HG03520 (cell line): ENCODE data around the gene LCLAT1.
"Not testable (repeated sequence)": the region's sequence is repeated elsewhere in the genome, so short reads cannot be mapped to it uniquely, and the experiment has no call there.

Source experiments
- ATAC-seq: cut with Tn5 transposase; IDR thresholded peaks from one replicate; pipeline ENCODE4 v1.9.1; 2021; ENCODE audit warnings: mild to moderate bottlenecking, moderate library complexity; ENCODE audit not compliant: unreplicated experiment

The LCLAT1 gene

DNA sequence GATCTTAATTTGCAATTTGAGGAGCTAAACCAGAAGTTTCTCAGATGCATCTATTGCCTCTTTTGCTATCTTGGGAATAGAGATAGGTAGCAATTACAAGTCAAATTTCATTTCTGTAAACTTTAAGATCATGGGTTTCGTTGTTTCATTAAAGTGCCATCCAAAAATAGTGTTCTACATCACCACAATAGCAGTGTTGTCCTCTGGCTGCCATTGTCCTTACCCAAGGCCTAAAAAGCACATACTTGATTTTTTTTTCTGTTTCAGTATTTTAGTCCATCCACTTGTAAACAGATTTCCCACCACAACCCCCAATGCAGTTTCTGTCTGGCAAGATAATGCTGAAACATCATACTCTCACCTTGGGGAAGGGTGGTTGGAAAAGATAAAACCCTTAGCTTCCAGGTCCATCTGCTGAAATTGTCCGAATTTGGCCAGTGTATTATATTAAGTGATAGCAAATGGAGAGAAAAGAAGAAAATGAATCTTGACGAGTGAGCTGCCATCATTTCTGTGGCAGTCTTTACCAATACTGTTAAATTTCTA, 136.2 kb downstream of the LCLAT1 start:
- ATAC-seq, result no peak

DNA sequence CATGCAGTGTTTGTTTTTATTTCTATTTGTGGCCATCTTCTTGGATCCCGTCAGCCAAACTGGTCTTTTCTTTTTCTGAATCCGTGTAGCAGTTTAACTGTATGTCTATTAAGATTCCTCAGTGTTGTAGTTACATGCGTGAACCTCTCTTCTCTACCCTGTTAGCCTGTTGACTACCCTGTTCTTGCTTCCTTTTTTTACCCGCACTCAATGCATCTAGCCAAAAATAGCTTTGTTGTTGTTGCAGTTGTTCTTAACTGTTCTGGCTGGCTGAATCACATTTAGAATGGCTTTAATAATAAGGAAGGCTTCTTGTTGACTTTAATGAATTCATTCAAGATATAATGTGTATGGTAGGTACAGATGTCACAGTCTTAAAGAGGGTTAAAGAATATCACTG, 137.1 kb downstream of the LCLAT1 start:
- ATAC-seq, result peak; percentile 69

DNA sequence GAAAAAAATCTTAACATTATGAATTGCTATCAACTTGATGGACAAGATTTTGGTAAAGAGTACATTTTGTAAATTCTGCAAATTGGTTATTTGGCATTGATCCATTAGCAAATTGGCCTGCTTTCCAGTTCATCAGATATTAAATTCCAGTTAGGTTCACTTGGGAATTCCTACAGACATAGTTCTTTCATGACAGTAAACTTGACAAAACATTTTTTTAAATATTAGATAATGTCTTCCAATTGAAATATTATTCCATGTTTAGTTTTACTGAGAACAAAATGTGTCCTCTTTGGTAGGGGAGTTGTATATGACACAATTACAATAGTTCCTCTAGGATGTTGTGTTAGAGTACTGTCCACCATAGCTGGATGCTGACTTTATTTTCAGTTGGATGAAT, 141.9 kb downstream of the LCLAT1 start:
- ATAC-seq, result no peak

DNA sequence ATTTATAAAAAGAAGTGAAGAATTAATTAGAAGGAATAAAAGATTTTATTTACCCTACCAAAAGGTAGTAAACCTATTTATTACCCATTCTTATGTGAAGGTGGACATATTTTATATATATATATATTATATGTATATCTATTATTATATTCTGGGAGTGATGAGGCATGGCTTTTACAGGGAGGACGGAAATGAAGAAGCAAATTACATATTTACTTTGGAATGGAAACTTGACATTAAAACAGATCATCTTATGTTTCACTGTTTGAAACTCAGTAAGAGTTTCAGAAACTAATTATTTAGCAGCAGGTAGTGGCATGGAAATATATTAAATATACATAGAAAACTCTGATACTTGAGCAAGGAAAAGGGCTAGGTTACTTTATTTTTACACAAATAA, 143.4 kb downstream of the LCLAT1 start:
- no peak for ATAC-seq

DNA sequence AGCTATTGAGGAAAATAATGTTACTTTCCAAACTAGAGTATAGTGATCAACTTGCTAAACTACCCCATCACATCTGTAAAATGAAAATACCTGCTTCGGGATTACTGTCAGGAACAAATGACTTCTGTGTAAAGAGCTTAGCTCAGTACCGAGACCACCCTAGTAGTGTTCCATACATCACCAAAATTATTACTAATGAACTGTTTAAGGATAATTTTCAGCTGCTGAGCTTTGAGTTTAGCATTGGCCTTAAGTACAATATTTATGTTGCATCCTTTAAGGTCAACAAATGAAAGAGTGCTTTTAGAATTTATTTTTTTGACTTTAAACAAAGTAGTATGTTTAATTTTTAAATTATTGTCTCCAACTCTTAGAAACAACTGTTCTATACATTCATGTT, 144.1 kb downstream of the LCLAT1 start:
- no peak for ATAC-seq

DNA sequence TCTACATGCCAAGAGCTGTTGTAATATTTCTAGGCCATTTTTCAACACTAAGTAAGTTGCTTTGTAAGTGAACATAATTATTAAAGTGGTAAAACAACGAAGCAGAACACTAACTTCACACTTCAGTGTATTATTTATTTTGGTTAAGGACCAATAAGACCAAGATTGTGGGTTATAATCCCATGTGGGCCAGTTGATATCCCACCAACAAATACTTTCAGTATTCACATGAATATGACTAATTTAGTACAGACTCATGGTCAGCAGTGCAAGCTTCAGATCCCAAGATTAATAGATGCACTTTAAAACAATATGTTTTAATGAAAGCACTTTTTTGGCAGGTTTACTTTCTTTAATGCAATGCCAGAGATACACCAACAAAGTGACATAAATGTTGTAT, 154.3 kb downstream of the LCLAT1 start:
- ATAC-seq, result no peak

DNA sequence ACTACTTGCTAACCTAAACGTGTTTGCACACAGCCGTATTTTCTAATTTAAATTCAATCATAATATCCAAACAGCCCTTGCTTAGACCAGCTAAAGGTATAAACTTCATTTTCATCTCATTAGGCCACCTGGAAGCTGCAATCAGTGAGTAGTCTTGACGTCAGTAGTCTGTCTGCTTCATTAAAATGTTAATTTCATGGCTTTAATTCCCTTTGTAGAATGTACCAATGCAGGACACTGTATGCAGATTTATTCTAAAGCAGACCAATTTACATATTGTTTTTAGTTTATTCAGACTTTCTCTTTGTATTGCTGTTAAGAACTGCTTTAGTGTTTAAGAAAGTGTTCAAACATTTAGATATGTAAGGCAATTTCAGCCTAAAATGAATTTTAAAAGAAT, 158.2 kb downstream of the LCLAT1 start:
- no peak for ATAC-seq

DNA sequence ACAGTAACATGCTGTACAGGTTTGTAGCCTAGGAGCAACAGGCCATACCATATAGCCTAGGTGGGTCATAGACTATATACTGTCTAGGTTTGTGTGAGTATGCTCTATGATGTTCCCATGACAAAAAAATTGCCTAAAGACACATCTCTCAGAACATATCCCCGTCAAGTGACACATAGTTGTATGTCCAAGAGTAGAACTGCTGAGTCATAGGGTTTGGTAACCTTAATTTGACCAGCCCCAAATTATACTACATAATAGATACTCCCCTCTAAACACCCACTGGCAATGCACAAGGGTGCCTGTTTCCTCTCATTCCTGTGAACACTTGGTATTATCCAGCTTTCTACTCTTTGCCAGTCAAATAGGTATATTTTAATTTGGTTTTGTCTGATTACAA, 161.6 kb downstream of the LCLAT1 start:
- no peak for ATAC-seq

DNA sequence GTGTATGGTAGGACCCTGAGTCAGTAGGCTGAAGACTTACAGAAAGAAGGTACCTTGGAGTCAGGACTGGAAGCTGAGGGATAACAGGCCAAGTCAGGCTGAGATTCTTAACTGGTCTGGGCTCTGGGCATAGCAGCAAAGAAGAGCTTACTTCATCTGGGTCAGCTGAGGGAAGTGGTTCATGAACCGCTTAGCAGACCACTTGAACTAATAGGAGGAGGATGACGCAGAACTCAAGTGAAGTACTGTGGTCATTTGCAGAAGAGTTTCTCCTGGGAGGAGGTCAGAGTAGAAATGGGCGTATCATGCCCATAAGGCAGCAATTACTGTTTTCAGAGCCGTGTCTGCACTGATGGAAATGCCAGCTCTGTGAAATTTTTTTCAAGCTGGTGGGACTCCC, 164.5 kb downstream of the LCLAT1 start:
- no peak for ATAC-seq

DNA sequence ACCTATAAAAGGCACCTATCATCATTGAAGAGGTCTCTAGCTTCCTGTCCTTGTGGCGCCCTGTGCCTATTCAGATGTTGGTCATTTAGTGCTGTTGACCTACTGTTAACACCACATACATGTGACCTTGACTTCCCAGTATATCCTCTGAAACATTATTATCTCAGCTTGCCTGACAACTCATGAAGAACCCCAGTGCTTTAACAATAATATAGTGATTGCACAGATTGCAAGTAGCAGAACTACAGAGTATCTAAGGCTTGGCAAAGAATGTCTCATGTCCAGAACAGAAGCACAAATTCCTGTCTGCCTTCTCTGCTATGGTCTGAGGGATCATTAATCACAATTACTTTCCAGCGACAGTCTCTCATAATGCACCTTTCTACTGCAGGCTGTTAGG, 165.3 kb downstream of the LCLAT1 start:
- ATAC-seq, result no peak

DNA sequence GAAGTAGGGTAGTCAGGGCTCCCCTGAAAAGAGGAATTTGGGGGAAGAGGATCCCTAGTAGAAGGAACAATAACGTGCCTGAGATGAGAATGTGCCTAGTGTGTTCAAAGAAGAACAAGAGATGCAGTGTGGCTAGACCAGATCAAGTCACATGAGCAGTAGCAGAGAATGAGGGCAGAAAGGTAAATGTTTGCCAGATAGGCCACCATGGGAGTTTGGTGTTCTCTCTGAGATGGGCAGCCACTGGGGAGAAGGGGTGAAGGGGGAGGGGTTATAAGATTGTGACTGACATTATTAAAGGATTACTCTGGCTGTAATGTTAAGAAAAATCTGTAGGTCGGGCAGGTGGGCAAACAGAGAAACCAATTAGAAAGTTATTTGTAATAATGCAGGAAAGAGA, 166.0 kb downstream of the LCLAT1 start:
- ATAC-seq, result no peak

DNA sequence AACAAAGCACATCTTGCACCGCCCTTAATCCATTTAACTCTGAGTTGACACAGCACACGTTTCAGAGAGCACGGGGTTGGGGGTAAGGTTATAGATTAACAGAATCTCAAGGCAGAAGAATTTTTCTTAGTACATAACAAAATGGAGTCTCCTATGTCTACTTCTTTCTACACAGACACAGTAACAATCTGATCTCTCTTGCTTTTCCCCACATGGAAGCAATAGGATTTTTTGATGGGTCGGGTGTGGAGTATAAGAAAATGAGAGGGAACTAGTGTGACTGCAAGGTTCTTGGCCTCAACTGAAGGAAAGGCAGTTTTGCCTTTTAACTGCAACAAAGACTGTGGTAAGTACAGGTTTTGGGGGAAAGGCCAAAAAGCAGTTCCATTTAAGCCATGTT, 167.2 kb downstream of the LCLAT1 start:
- ATAC-seq, result not testable (repeated sequence)

DNA sequence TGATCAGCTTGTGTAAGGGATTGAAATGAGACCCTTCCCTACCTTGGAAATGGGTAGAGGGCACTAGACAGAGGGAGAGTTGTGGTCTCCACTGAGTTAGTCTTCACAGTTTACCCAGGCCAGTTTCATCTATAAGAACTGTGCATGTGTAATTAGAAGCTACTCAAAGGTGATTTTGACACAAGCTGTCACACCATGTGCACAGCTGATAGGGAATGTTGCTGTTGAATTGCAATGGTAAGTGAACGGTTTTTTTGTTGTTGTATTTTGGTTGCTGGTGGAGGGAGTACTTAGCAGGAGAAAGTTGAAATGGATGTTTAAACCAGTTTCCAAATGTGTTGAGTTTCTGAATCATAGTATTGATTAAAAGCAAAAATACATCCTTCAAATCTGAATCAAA, 168.9 kb downstream of the LCLAT1 start:
- ATAC-seq, result no peak

DNA sequence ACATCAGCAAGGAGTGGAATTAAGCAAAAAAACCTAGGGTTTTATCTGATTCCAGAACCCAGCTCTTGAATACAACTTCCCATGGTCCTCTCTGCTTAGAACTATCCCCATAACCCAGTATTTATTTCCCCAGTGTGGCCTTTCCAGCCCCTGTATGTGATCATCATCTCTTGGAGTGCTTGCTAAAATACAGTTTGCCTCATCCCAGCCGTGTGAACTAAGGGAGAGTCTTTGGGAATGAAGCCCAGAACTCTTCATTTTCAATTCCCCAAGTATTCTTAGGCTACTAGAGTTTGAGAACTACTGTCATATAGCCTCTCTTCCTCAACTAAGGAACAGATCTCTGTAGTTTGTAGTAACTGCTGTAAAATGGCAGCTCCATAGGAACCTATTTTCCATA, 173.1 kb downstream of the LCLAT1 start:
- ATAC-seq, result no peak

DNA sequence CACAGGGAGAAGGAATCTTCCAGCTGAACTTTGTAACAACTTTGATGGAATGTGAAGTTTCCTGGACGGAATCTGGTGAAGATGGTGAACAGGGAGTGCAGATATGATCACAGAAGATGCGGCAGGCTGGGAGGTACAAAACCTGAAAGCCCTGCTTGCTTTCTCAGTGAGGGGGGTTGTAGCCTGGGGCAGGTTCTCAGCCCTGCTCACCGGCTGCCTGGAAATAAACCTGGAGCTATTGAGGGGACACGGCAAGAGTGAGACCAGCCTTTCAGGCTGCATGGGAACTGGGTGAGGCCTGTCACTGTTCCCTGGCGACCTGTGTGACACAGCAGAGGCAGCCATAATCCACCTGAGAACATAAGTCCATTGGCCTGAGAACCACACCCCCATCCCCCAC, 174.8 kb downstream of the LCLAT1 start:
- ATAC-seq, result no peak

DNA sequence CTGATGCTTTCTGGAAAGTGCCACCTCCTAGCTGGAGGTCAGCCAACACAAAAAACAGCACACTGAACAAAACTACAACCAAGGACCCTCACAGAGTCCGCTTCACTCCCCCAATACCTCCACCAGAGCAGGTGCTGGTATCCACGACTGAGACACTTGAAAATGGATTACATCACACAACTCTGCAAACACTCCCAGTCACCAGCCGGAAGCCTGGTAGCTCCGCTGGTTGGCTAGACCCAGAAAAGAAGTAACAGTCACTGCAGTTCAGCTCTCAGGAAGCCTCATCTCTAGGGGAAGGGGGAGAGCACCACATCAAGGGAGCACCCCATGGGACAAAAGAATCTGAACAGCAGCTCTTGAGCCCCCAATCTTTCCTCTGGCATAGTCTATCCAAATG, 175.4 kb downstream of the LCLAT1 start:
- ATAC-seq, result no peak

DNA sequence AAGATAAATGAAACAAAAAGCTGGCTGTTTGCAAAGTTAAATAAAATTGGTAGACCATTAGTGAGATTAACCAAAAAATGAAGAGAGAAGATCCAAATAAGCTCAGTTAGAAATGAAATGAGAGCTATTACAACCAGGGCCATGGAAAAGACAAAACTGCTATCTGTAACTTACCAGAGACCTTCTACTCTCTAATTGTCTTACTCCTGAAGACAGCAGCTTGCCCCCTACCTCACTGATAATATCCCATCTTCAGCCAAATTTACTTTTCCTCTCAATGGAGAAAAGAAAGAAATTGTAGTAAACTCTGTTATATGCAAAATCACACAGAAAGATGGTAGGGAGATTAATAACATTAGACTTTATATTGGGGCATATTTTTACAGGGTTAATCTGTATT, 178.2 kb downstream of the LCLAT1 start:
- ATAC-seq, result no peak

DNA sequence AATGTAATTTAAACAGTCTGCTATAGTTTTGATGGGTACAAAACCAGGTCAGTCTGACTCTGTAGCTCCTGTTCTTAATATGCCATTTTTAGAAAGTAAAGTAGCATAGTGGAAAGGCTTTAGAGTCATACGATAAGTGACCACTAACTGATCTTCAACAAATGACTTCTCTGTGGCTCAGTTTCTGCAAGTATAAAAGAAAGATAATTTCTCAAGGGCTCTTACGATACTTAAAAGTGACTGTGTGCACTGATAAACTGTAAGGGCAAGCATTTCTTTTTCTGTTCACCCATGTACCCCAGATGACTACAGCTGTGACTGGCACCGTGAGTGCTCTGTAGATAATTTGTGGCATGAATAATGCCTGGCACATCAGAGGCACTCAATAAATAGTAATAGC, 178.7 kb downstream of the LCLAT1 start:
- ATAC-seq, result no peak

DNA sequence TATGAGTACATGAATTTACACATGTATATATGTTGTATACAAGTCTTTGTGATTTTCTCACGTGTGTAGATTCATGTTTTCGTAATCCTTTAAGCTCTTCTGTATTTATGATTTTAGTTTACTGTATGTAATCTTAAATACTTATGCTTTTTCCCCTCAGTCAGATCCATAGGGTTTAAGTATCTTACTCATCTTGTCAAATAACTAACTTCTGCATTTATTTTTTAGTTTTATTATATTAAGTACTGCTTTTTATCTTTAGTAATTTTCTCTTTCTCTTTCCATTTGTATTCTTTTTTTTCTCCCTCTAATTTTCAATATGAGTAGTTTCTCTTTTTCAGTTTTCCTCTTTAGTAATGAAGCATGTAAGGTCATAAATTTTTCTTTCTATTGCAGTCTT, 179.4 kb downstream of the LCLAT1 start:
- ATAC-seq, result no peak

DNA sequence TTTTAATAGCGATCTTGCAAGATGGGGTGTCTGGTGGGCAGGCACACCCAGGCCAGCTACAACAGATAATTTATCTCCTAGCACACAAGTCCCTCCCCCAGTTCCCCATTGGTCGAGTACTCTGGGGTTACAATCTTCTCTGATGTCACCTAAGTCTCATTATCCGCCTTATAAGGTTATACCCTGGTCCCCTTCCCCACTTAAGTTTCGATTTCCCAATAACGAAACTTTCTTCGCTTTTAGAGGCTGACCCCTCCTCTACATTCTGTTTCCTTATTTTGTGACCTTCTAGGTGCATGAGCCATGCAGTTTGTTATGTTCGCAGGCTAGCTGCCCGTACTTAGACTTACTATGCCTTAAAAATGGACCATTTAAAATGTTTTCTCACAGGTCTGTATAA, 180.1 kb downstream of the LCLAT1 start:
- no peak for ATAC-seq

DNA sequence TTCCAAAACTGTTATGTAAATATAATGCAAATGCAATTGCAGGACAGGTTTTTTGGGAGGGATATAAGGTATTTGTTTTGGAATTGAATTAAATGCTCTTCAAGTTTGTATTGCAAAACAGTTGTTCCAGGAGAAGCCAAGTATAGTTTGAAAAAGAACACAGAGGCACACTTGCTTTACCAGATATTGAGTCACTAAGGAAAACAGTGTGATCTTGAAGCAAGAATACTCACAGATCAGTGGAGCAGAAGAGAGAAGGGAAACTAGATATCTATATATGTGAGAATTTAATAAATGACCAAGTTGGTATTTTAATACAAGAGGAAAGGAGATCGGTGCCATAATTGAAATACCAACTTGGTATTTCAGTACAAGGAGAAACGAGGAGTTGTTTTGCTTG, 181.3 kb downstream of the LCLAT1 start:
- ATAC-seq, result no peak

DNA sequence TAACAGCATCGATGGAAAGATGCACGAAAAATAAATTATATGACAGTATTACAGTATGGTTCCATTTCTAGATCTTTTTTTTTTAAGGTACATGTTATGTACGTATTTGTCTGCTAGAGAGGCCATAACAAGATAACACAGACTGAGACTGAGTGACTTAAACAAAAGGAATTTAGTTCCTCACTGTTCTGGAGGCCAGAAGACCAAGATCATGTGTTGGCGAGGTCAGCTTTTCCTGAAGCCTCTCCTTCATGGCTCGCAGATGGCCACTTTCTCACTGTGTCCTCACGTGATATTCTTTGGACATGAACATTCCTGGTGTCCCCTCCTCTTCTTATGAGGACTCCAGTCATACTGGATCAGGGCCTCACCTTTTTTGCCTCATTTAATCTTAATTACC, 182.8 kb downstream of the LCLAT1 start:
- no peak for ATAC-seq

DNA sequence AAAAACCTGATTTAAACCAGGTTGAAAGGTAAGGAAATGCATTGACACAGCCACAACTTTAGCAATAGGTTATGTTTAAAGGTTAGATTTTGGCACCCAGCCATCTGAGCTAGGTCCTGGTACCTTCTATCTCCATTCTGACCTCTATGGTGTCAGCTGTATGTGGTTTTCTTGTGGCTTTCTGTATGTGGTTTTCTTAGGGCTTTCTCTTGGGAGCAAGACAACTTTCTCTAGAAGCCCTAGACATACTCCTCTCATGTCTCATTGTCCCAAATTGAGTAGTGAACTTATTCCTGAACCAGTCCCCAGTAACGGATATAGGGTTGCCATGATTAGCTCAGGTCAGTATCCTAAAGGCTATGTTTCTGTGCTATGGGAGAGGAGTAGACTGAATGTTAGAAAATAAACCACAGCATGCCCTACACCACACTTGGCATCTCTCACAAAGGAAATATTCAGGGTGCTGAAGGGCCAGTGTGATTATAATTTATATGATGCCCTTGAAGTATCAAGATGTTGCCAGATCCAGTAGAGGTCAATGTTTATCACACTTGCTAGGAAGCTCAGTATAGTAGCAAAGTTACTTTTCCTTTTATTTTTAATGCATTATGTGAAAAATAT, 184.1 kb downstream of the LCLAT1 start:
- ATAC-seq, result no peak
